Left lung (tissue), 10 donors: ENCODE data around the gene SMPX. TPM values are rescaled to one million over a fixed set of nuclear protein-coding genes. Genes with fewer than 3 reads are reported as not detected.
A peak's percentile ranks its signal among the peaks of the same experiment; 100 is the strongest.

Source experiments
- ATAC-seq: fragments of 200-7000 bp; cut with Tn5 transposase; one replicate; pipeline ENCODE4 v1.9.1; 2020; ENCODE audit warnings: moderate library complexity
- DNase-seq, 4 donors: peaks; one replicate each; pipeline ENCODE4 v3.0.0-alpha.2; 2013 to 2020
- H3K27ac ChIP-seq, 2 donors: fragments of 200-600 bp; sonication (generic) in 1 of 2; one replicate each; pipeline versions ENCODE4 v1.5.0 to v1.8.0; 2020 to 2021
- H3K27me3 ChIP-seq, 2 donors: fragments of 200-600 bp; sonication (generic) in 1 of 2; one replicate each; pipeline versions ENCODE4 v1.5.0 to v1.8.0; 2020 to 2021
- H3K36me3 ChIP-seq, 2 donors: fragments of 200-600 bp; sonication (generic) in 1 of 2; one replicate each; pipeline versions ENCODE4 v1.5.0 to v1.8.0; 2020 to 2021
- H3K4me1 ChIP-seq, 2 donors: fragments of 200-600 bp; one replicate each; pipeline ENCODE4 v1.8.0; 2021
- H3K4me3 ChIP-seq, 2 donors: fragments of 200-600 bp; sonication (generic) in 1 of 2; one replicate each; pipeline versions ENCODE4 v1.5.0 to v1.8.0; 2020 to 2021; ENCODE audit warnings: mild to moderate bottlenecking in 1 of 2
- H3K9me3 ChIP-seq, 2 donors: fragments of 200-600 bp; sonication (generic) in 1 of 2; one replicate each; pipeline versions ENCODE4 v1.5.0 to v1.8.0; 2020 to 2021
- CTCF ChIP-seq, 2 donors: fragments of 200-600 bp; sonication (generic) in 1 of 2; IDR thresholded peaks; one replicate each; pipeline versions ENCODE4 v1.5.0 to v1.8.0; 2021; ENCODE audit warnings: antibody characterized with exemption in 2 of 2
- intact Hi-C, 2 donors: fragments of 100-400 bp; cut with DNase I; formaldehyde crosslinking; loops; one replicate each; pipeline versions ENCODE4 v1.11.2 to v1.14.2; 2022
- polyA plus RNA-seq, 6 donors: library from polyadenylated mRNA; unstranded; fragments of 120-200 nt; gene quantifications; one replicate each; pipeline ENCODE4 v1.2.1, GENCODE V29; 2013; ENCODE audit not compliant: insufficient read length in 6 of 6
- total RNA-seq, 2 donors: library from RNA; stranded (reverse); fragmentation: NEBNext Ultra II Directional; extraction: Animal tissue kit (Norgen Biotek cat#: 25700); gene quantifications; one replicate each; pipeline ENCODE4 v1.2.1, GENCODE V29; 2021
- donor health status: DM: no; HTN: yes; CAD: no.
- donor health status: DM: no; HTN: no; CAD: no.

The SMPX gene
- total and polyA plus RNA-seq, 8 donors = 3.2 to 10.0 (median 7.7) TPM; not detected in 2

GRCh38 chrX:21745756-21746155 lies 12.2 kb downstream of the SMPX start:
- TF ChIP-seq CTCF (IDR thresholded peaks at IDR 0.05) = peak; percentile 22 to 46
- H3K4me1 ChIP-seq = no peaks in the 10 kb centered on the region
- H3K9me3 ChIP-seq = no peaks in the 10 kb centered on the region
- no peaks in the 10 kb centered on the region for H3K36me3 ChIP-seq
- H3K4me3 ChIP-seq = no peak overlapping the region
- H3K27me3 ChIP-seq = no peaks in the 10 kb centered on the region
- intact Hi-C loops = no loop called here
- H3K27ac ChIP-seq = no peak overlapping the region
- ATAC-seq = peak; percentile 59
- DNase-seq = no peak

GRCh38 chrX:21744721-21745120 lies 13.2 kb downstream of the SMPX start:
- Histone ChIP-seq H3K36me3 (no peaks in the 10 kb centered on the region), H3K4me1 (no peaks in the 10 kb centered on the region), H3K9me3 (no peaks in the 10 kb centered on the region), H3K4me3 (no peak overlapping the region), H3K27ac (no peak overlapping the region), H3K27me3 (no peaks in the 10 kb centered on the region)
- DNase-seq = no peak
- no peak for ATAC-seq
- TF ChIP-seq CTCF (IDR thresholded peaks at IDR 0.05) = no peak
- intact Hi-C loops = no loop called here

- H3K36me3 ChIP-seq = no peaks in the 10 kb centered on the region
- H3K9me3 ChIP-seq = no peaks in the 10 kb centered on the region
- no peak for TF ChIP-seq CTCF (IDR thresholded peaks at IDR 0.05)
- ATAC-seq = no peak
- H3K4me3 ChIP-seq = no peak overlapping the region
- no peaks in the 10 kb centered on the region for H3K4me1 ChIP-seq
- H3K27ac ChIP-seq = no peak overlapping the region
- intact Hi-C loops = no loop called here
- no peaks in the 10 kb centered on the region for H3K27me3 ChIP-seq
- no peak for DNase-seq
Measured at GRCh38 chrX:21744060-21744459, 13.9 kb downstream of the SMPX start.

- Histone ChIP-seq H3K4me3 (no peak overlapping the region), H3K36me3 (no peaks in the 10 kb centered on the region), H3K27me3 (no peaks in the 10 kb centered on the region), H3K4me1 (no peaks in the 10 kb centered on the region), H3K27ac (no peak overlapping the region), H3K9me3 (no peaks in the 10 kb centered on the region)
- intact Hi-C loops = no loop called here
- DNase-seq (no peak), ATAC-seq (no peak)
- TF ChIP-seq CTCF (IDR thresholded peaks at IDR 0.05) = no peak
Measured at GRCh38 chrX:21741869-21742701, 15.8 kb downstream of the SMPX start.

- no peak for TF ChIP-seq CTCF (IDR thresholded peaks at IDR 0.05)
- no peaks in the 10 kb centered on the region for H3K9me3 ChIP-seq
- no peaks in the 10 kb centered on the region for H3K36me3 ChIP-seq
- H3K27ac ChIP-seq = no peak overlapping the region
- no peaks in the 10 kb centered on the region for H3K4me1 ChIP-seq
- H3K4me3 ChIP-seq = no peak overlapping the region
- ATAC-seq = no peak
- no peaks in the 10 kb centered on the region for H3K27me3 ChIP-seq
- DNase-seq = no peak
- intact Hi-C loops = no loop called here
Measured at GRCh38 chrX:21741364-21741763, 16.6 kb downstream of the SMPX start.
